ENCODE measurements around the gene ZZZ3. TPM values are rescaled to one million over a fixed set of nuclear protein-coding genes. Genes with fewer than 3 reads are reported as not detected.
"Not testable (repeated sequence)": the region's sequence is repeated elsewhere in the genome, so short reads cannot be mapped to it uniquely, and the experiment has no call there.

ZZZ3 gene
- total RNA-seq, 1 donor from 2014 or later = 69.2 TPM

DNA sequence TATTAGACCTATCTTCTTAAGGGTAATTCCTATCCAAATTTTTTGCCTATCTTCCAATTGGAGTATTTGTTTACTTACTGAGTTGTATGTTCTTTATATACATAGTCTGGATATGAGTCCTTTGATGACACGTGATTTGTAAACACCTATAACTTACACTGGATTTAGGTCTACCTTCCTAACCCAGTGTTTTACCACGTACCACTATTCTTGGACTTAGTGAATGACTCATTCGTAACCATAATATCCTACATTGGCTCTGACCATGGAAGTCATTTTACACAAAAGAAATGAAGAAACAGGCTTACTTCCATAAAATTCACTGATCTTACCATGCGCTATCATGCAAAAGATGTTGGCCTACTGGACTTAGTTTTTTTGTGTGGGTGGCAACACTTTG is 23.9 kb upstream of the ZZZ3 start:
- DNase-seq (ENCODE audit: low read depth) (peak; percentile 29), FAIRE-seq (no peak)
- H3K4me3 ChIP-seq (ENCODE audit: low read depth, low read length) = no peak overlapping the region
- TF ChIP-seq, protein P1, sequence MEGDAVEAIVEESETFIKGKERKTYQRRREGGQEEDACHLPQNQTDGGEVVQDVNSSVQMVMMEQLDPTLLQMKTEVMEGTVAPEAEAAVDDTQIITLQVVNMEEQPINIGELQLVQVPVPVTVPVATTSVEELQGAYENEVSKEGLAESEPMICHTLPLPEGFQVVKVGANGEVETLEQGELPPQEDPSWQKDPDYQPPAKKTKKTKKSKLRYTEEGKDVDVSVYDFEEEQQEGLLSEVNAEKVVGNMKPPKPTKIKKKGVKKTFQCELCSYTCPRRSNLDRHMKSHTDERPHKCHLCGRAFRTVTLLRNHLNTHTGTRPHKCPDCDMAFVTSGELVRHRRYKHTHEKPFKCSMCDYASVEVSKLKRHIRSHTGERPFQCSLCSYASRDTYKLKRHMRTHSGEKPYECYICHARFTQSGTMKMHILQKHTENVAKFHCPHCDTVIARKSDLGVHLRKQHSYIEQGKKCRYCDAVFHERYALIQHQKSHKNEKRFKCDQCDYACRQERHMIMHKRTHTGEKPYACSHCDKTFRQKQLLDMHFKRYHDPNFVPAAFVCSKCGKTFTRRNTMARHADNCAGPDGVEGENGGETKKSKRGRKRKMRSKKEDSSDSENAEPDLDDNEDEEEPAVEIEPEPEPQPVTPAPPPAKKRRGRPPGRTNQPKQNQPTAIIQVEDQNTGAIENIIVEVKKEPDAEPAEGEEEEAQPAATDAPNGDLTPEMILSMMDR (IDR thresholded peaks at IDR 0.05; ENCODE audit: insufficient read depth, low read length, severe bottlenecking) = no peak
- H3K27me3 ChIP-seq (ENCODE audit: control insufficient read depth, insufficient read depth, low read length) = no peaks in the 10 kb centered on the region
- H3K36me3 ChIP-seq (ENCODE audit: control insufficient read depth, insufficient read depth, low read length) = peaks cover 2% of the 10 kb centered on the region

GRCh38 chr1:77704736-77705135 is 22.3 kb upstream of the ZZZ3 start:
- DNase-seq (ENCODE audit: low read depth) (no peak), FAIRE-seq (no peak)
- Histone ChIP-seq H3K27me3 (ENCODE audit: control insufficient read depth, insufficient read depth, low read length) (no peaks in the 10 kb centered on the region), H3K36me3 (ENCODE audit: control insufficient read depth, insufficient read depth, low read length) (no peaks in the 10 kb centered on the region), H3K4me3 (ENCODE audit: low read depth, low read length) (no peak overlapping the region)
- TF ChIP-seq, protein P1 (IDR thresholded peaks at IDR 0.05; ENCODE audit: insufficient read depth, low read length, severe bottlenecking) = no peak

DNA sequence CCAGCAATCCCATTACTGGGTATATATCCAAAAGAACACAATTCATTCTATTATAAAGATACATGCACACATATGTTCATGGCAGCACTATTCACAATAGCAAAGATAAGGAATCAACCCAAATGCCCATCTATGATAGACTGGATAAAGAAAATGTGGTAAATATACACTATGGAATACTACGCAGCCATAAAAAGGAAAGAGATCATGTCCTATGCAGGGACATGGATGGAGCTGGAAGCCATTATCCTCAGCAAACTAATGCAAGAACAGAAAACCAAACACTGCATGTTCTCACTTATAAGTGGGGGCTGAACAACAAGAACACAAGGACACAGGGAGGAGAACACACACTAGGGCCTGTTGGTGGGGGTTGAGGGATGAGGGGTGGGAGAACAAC is 17.2 kb upstream of the ZZZ3 start:
- FAIRE-seq; H3K27me3 ChIP-seq (ENCODE audit: control insufficient read depth, insufficient read depth, low read length); DNase-seq (ENCODE audit: low read depth); H3K36me3 ChIP-seq (ENCODE audit: control insufficient read depth, insufficient read depth, low read length); H3K4me3 ChIP-seq (ENCODE audit: low read depth, low read length): not testable (repeated sequence)

DNA sequence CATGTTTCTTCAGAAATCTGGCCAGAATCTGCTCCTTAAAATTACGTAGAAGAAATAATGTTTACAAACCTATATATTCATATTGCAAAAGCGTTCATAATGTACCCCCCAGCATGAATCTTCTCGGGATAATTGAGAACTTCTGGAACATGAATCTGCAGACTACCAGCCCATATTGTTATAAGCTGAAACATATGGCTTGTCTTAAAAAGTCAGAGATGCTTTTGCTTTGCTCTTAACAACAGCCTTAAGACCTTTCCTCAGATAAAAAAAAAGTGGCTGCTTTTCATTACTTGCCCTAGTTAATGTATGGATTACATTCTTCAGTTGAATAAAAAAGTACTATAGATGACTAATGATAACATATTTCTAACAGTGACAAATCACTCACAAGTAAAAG is 15.0 kb upstream of the ZZZ3 start:
- TF ChIP-seq, protein P1 (IDR thresholded peaks at IDR 0.05; ENCODE audit: insufficient read depth, low read length, severe bottlenecking) = no peak
- H3K27me3 ChIP-seq (ENCODE audit: control insufficient read depth, insufficient read depth, low read length) = no peaks in the 10 kb centered on the region

GRCh38 chr1:77688939-77689338 is 6.5 kb upstream of the ZZZ3 start:
- Histone ChIP-seq H3K27me3 (ENCODE audit: control insufficient read depth, insufficient read depth, low read length) (no peaks in the 10 kb centered on the region), H3K4me3 (ENCODE audit: low read depth, low read length) (no peak overlapping the region), H3K36me3 (ENCODE audit: control insufficient read depth, insufficient read depth, low read length) (peaks cover 2% of the 10 kb centered on the region)
- TF ChIP-seq, protein P1 (IDR thresholded peaks at IDR 0.05; ENCODE audit: insufficient read depth, low read length, severe bottlenecking) = no peak
- FAIRE-seq = no peak
- DNase-seq (ENCODE audit: low read depth) = no peak

More for the DNA sequence above, 15.0 kb upstream of the ZZZ3 start:
- FAIRE-seq (no peak), DNase-seq (ENCODE audit: low read depth) (peak; percentile 5)
- no peaks in the 10 kb centered on the region for H3K36me3 ChIP-seq (ENCODE audit: control insufficient read depth, insufficient read depth, low read length)
- H3K4me3 ChIP-seq (ENCODE audit: low read depth, low read length) = no peak overlapping the region

- DNase-seq (ENCODE audit: low read depth) (no peak), FAIRE-seq (no peak)
- Histone ChIP-seq H3K36me3 (ENCODE audit: control insufficient read depth, insufficient read depth, low read length) (peaks cover 2% of the 10 kb centered on the region), H3K4me3 (ENCODE audit: low read depth, low read length) (no peak overlapping the region), H3K27me3 (ENCODE audit: control insufficient read depth, insufficient read depth, low read length) (no peaks in the 10 kb centered on the region)
- TF ChIP-seq, protein P1 (IDR thresholded peaks at IDR 0.05; ENCODE audit: insufficient read depth, low read length, severe bottlenecking) = peak; percentile 14
Observed at GRCh38 chr1:77687519-77687906, 5.1 kb upstream of the ZZZ3 start.
